Naive thymus-derived CD4-positive, alpha-beta T cell (primary cell): ENCODE results near the gene USP17L30. TPM values are rescaled to one million over a fixed set of nuclear protein-coding genes. Genes with fewer than 3 reads are reported as not detected.
"Not testable (repeated sequence)": the region's sequence is repeated elsewhere in the genome, so short reads cannot be mapped to it uniquely, and the experiment has no call there.

ENCODE experiments used
- ATAC-seq: fragments of 150-1000 bp; cut with Tn5 transposase; 2 replicates; pipeline ENCODE4 v1.10.0; 2021; ENCODE audit warnings: mild to moderate bottlenecking, moderate library complexity
- CTCF ChIA-PET: fragments of 350-600 bp; sonication (Branson Sonifier 250); formaldehyde crosslinking; loops from one replicate; lab custom pipeline; 2021; ENCODE audit warnings: antibody characterized with exemption; lab: Charles Lee
- POLR2A ChIA-PET: fragments of 350-600 bp; sonication (Branson Sonifier 250); formaldehyde crosslinking; loops from one replicate; lab custom pipeline; 2021; ENCODE audit warnings: antibody characterized with exemption, inconsistent platforms; lab: Charles Lee
- DNase-seq, 9 donors: peaks; one replicate each; pipeline versions ENCODE4 v3.0.0 to v3.0.0-alpha.2; 2020 to 2022; ENCODE audit warnings: mixed read lengths in 1 of 9
- H3K27ac ChIP-seq: one replicate; pipeline ENCODE4 v1.7.0; 2013; ENCODE audit warnings: mild to moderate bottlenecking, low read depth, low read length, moderate library complexity
- H3K27me3 ChIP-seq, 2 donors: one replicate each; pipeline ENCODE4 v1.7.0; 2013; ENCODE audit warnings: low read length in 2 of 2, mild to moderate bottlenecking in 2 of 2, moderate library complexity in 2 of 2; ENCODE audit not compliant: control insufficient read depth in 2 of 2, insufficient read depth in 2 of 2
- H3K36me3 ChIP-seq, 3 experiments: 1 replicate in 2 of 3; 2 replicates in 1 of 3; pipeline ENCODE4 v1.7.0; 2013; ENCODE audit warnings: low read length in 3 of 3, mild to moderate bottlenecking in 3 of 3, moderate library complexity in 1 of 3; ENCODE audit not compliant: insufficient read depth in 3 of 3, control insufficient read depth in 2 of 3
- H3K4me1 ChIP-seq, 2 donors: one replicate each; pipeline ENCODE4 v1.7.0; 2013; ENCODE audit warnings: low read length in 2 of 2, mild to moderate bottlenecking in 2 of 2, moderate library complexity in 1 of 2; ENCODE audit not compliant: control insufficient read depth in 2 of 2, insufficient read depth in 2 of 2
- H3K4me3 ChIP-seq: 2 replicates; pipeline ENCODE4 v1.7.0; 2013; ENCODE audit warnings: mild to moderate bottlenecking, low read length
- H3K9me3 ChIP-seq, 3 experiments: 1 replicate in 2 of 3; 2 replicates in 1 of 3; pipeline ENCODE4 v1.7.0; 2013; ENCODE audit warnings: low read length in 3 of 3; ENCODE audit not compliant: control insufficient read depth in 2 of 3
- H3K27ac Mint-ChIP-seq, 9 donors: one replicate each; pipeline ENCODE4 v1.8.0; 2020 to 2022; ENCODE audit warnings: mixed read lengths in 9 of 9, mild to moderate bottlenecking in 8 of 9, moderate library complexity in 5 of 9, inconsistent platforms in 2 of 9
- H3K27me3 Mint-ChIP-seq, 5 donors: one replicate each; pipeline ENCODE4 v1.8.0; 2021 to 2022; ENCODE audit warnings: mixed read lengths in 5 of 5, mild to moderate bottlenecking in 1 of 5
- H3K36me3 Mint-ChIP-seq, 5 donors: one replicate each; pipeline ENCODE4 v1.8.0; 2020 to 2022; ENCODE audit warnings: mixed read lengths in 5 of 5, mild to moderate bottlenecking in 3 of 5, inconsistent platforms in 1 of 5
- H3K4me1 Mint-ChIP-seq, 7 donors: one replicate each; pipeline ENCODE4 v1.8.0; 2020 to 2022; ENCODE audit warnings: mixed read lengths in 7 of 7, mild to moderate bottlenecking in 3 of 7, inconsistent platforms in 1 of 7
- H3K4me3 Mint-ChIP-seq, 10 donors: one replicate each; pipeline ENCODE4 v1.8.0; 2020 to 2022; ENCODE audit warnings: mild to moderate bottlenecking in 10 of 10, mixed read lengths in 10 of 10, moderate library complexity in 6 of 10, inconsistent platforms in 2 of 10
- H3K9me3 Mint-ChIP-seq, 11 donors: one replicate each; pipeline ENCODE4 v1.8.0; 2020 to 2022; ENCODE audit warnings: mixed read lengths in 11 of 11, mild to moderate bottlenecking in 4 of 11, inconsistent platforms in 1 of 11, moderate library complexity in 1 of 11
- intact Hi-C, 2 donors: fragments of 100-400 bp; cut with micrococcal nuclease; formaldehyde crosslinking; loops; one replicate each; pipeline ENCODE4 v1.15.1; 2023
- polyA plus RNA-seq, 2 donors: library from polyadenylated mRNA; unstranded; fragments of 300-500 nt; fragmentation: Illumina TruSeq; gene quantifications; one replicate each; pipeline ENCODE4 v1.2.3, GENCODE V29; 2021
- total RNA-seq, 6 experiments: library from RNA in 5 of 6; stranded (reverse) in 5 of 6; gene quantifications; 1 replicate in 5 of 6; 2 replicates in 1 of 6; pipeline ENCODE4 v1.2.3 and lab custom pipeline; 2021 to 2026

Gene USP17L30, protein sequence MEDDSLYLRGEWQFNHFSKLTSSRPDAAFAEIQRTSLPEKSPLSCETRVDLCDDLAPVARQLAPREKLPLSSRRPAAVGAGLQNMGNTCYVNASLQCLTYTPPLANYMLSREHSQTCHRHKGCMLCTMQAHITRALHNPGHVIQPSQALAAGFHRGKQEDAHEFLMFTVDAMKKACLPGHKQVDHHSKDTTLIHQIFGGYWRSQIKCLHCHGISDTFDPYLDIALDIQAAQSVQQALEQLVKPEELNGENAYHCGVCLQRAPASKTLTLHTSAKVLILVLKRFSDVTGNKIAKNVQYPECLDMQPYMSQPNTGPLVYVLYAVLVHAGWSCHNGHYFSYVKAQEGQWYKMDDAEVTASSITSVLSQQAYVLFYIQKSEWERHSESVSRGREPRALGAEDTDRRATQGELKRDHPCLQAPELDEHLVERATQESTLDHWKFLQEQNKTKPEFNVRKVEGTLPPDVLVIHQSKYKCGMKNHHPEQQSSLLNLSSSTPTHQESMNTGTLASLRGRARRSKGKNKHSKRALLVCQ
- total RNA-seq (not detected), polyA plus RNA-seq (not detected), total RNA-seq (lab: John Stamatoyannopoulos, UW) (not detected)

GRCh38 chr4:9362829-9363228 is at the start of gene USP17L30:
Gene USP17L30, plus strand, starts transcription at chr4:9363129. Its CDS starts 0 bp downstream, at chr4:9363129.
- ATAC-seq, H3K4me3 ChIP-seq, H3K9me3 ChIP-seq, H3K36me3 ChIP-seq, intact Hi-C loops, POLR2A ChIA-PET, H3K4me1 ChIP-seq, H3K27ac Mint-ChIP-seq, CTCF ChIA-PET, H3K4me3 Mint-ChIP-seq, H3K27me3 Mint-ChIP-seq, H3K4me1 Mint-ChIP-seq, DNase-seq, H3K9me3 Mint-ChIP-seq, H3K27me3 ChIP-seq, H3K36me3 Mint-ChIP-seq, H3K27ac ChIP-seq: not testable (repeated sequence)

DNA sequence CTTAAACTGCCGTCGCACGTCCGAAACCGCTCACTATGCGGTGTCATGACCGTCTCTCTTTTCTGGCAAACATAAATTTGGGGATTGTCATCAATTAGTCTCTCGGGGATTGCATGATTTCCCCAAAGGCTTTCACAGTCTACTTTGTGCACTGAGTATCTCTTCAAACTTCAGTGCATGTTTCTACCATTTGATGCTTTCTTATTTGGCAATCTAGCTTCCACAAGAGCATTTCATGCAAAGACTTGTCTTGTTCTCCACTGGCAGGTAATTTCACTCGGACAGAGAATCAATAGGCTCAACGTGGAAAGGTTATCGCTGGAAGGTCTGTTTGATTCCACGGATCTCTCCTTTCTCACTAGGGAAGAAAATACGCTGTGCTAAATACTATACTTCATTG is 38.7 kb upstream of the USP17L30 start:
- H3K4me3 Mint-ChIP-seq, DNase-seq, POLR2A ChIA-PET: not testable (repeated sequence)

GRCh38 chr4:9324865-9325264 is 38.1 kb upstream of the USP17L30 start, which contains the start of gene USP17L24:
Gene USP17L24, plus strand, starts transcription at chr4:9325165. Its CDS starts 0 bp downstream, at chr4:9325165.
- H3K4me3 ChIP-seq, H3K27me3 ChIP-seq, H3K4me1 ChIP-seq, DNase-seq, ATAC-seq, intact Hi-C loops, H3K36me3 Mint-ChIP-seq, H3K27ac ChIP-seq, H3K9me3 ChIP-seq, H3K27ac Mint-ChIP-seq, POLR2A ChIA-PET, CTCF ChIA-PET, H3K27me3 Mint-ChIP-seq, H3K36me3 ChIP-seq, H3K4me1 Mint-ChIP-seq, H3K4me3 Mint-ChIP-seq, H3K9me3 Mint-ChIP-seq: not testable (repeated sequence)

More for the DNA sequence above, 38.7 kb upstream of the USP17L30 start:
- H3K27ac ChIP-seq, H3K4me1 ChIP-seq, H3K36me3 Mint-ChIP-seq, H3K4me3 ChIP-seq, intact Hi-C loops, H3K27me3 ChIP-seq, CTCF ChIA-PET, ATAC-seq, H3K27me3 Mint-ChIP-seq, H3K9me3 ChIP-seq, H3K36me3 ChIP-seq, H3K9me3 Mint-ChIP-seq, H3K27ac Mint-ChIP-seq, H3K4me1 Mint-ChIP-seq: not testable (repeated sequence)

GRCh38 chr4:9329611-9330010 is 33.3 kb upstream of the USP17L30 start, which contains the start of gene USP17L25:
Gene USP17L25, plus strand, starts transcription at chr4:9329911. Its CDS starts 0 bp downstream, at chr4:9329911.
- H3K27ac Mint-ChIP-seq, H3K36me3 Mint-ChIP-seq, H3K4me3 Mint-ChIP-seq, H3K27me3 Mint-ChIP-seq, H3K36me3 ChIP-seq, H3K27ac ChIP-seq, intact Hi-C loops, H3K27me3 ChIP-seq, H3K4me3 ChIP-seq, ATAC-seq, H3K4me1 Mint-ChIP-seq, POLR2A ChIA-PET, H3K9me3 Mint-ChIP-seq, H3K9me3 ChIP-seq, DNase-seq, H3K4me1 ChIP-seq, CTCF ChIA-PET: not testable (repeated sequence)

GRCh38 chr4:9334358-9334757 is 28.6 kb upstream of the USP17L30 start, which contains the start of gene USP17L26:
Gene USP17L26, plus strand, starts transcription at chr4:9334658. Its CDS starts 0 bp downstream, at chr4:9334658.
- H3K27me3 Mint-ChIP-seq, POLR2A ChIA-PET, CTCF ChIA-PET: not testable (repeated sequence)

GRCh38 chr4:9339103-9339502 is 23.8 kb upstream of the USP17L30 start, which contains the start of gene USP17L5:
Gene USP17L5, plus strand, starts transcription at chr4:9339403. Its CDS starts 0 bp downstream, at chr4:9339403.
- POLR2A ChIA-PET, H3K4me3 ChIP-seq, H3K27ac Mint-ChIP-seq, DNase-seq, H3K36me3 Mint-ChIP-seq, H3K27me3 Mint-ChIP-seq, H3K36me3 ChIP-seq, H3K9me3 ChIP-seq, H3K4me1 ChIP-seq, intact Hi-C loops, H3K4me3 Mint-ChIP-seq, CTCF ChIA-PET, H3K9me3 Mint-ChIP-seq, H3K27ac ChIP-seq, H3K27me3 ChIP-seq, H3K4me1 Mint-ChIP-seq, ATAC-seq: not testable (repeated sequence)

More at GRCh38 chr4:9334358-9334757, 28.6 kb upstream of the USP17L30 start, which contains the start of gene USP17L26:
- ATAC-seq, intact Hi-C loops, H3K4me1 Mint-ChIP-seq, H3K9me3 ChIP-seq, H3K4me3 ChIP-seq, H3K4me3 Mint-ChIP-seq, DNase-seq, H3K9me3 Mint-ChIP-seq, H3K36me3 Mint-ChIP-seq, H3K27me3 ChIP-seq, H3K27ac Mint-ChIP-seq, H3K4me1 ChIP-seq, H3K36me3 ChIP-seq, H3K27ac ChIP-seq: not testable (repeated sequence)
